ENCODE results near the gene PACRG.

GRCh38 chr6:163250116-163250515 lies 522.3 kb downstream of the PACRG start:
- TF ChIP-seq CTCF (optimal IDR thresholded peaks at IDR 0.05 in 1 of 3, IDR thresholded peaks at IDR 0.05 in 1 of 3, conservative IDR thresholded peaks at IDR 0.05 in 1 of 3; ENCODE audit: extremely low read depth in 1 of 3, insufficient read depth in 2 of 3, low read length in 3 of 3) (no peak), EZH2 (IDR thresholded peaks at IDR 0.05; ENCODE audit: low read length) (no peak)
